HG03457 (cell line): Measurements from ENCODE around the gene MAP3K9.

ENCODE experiments used
- ATAC-seq: cut with Tn5 transposase; IDR thresholded peaks from one replicate; pipeline ENCODE4 v1.9.1; 2021; ENCODE audit warnings: moderate number of reproducible peaks; ENCODE audit not compliant: unreplicated experiment

The MAP3K9 gene

GRCh38 chr14:70701610-70702009 lies 107.7 kb downstream of the MAP3K9 start:
- ATAC-seq, result no peak

GRCh38 chr14:70700955-70701585 lies 108.2 kb downstream of the MAP3K9 start:
- no peak for ATAC-seq

DNA sequence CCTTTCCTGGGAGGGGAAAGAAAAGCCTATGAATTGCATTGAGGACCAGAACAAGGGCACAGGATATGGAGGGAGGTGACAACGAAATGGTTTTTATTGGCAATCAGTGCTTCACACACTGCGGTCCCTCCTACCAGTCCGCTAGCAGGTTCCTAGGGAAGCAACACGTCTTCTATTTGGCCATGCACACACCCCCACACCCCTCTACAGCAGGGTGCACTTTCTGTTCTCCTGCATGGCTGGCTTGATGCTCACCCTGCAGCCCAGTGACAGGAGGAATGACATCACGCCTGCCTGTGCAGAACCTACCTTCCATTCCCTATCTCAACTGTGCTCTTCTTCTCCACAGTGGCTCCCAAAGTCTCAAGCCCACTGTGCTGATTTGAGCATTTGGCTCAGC lies 109.7 kb downstream of the MAP3K9 start:
- no peak for ATAC-seq

- no peak for ATAC-seq
Observed at GRCh38 chr14:70698288-70698687, 111.0 kb downstream of the MAP3K9 start.

- ATAC-seq, result no peak
Observed at GRCh38 chr14:70697701-70698100, 111.6 kb downstream of the MAP3K9 start.

GRCh38 chr14:70696026-70696425 lies 113.3 kb downstream of the MAP3K9 start:
- ATAC-seq, result no peak

GRCh38 chr14:70692210-70692609 lies 117.1 kb downstream of the MAP3K9 start:
- no peak for ATAC-seq

- no peak for ATAC-seq
Observed at GRCh38 chr14:70685474-70686197, 123.7 kb downstream of the MAP3K9 start.

DNA sequence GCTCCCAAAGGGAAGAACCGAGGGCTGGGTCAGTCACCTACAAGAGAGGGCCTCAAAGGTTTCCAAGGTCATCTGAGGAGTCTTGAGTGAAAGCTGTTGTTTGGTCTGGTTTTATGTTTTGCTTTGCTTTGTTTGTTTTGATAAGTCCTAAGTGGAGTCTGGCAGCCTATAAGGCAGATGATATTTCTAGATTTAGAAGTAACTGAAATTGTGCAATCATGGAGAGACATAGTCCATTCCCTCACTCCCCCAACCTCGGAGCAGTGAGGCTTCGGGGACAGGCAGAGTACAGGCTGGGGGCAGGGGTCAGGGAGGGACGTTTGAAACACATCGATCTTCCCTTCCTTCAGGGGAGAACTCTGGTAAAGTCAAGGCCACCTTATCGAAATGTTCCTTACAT lies 125.3 kb downstream of the MAP3K9 start:
- ATAC-seq, result no peak

DNA sequence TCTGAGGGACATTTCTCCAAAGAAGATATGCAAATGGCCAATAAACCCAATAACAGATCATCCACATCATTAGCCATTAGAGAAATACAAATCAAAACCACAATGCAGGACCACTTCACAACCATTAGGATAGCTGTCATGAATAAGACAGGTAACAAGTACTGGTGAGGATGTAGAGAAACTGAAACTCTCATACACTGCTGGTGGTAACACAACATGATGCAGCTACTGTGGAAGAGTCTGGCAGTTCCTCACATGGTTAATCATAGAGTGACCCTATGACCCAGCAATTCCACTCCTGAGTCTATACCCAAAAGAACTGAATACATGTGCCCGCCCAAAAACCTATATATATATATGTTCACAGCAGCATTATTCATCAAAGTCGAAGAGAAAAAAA lies 128.6 kb downstream of the MAP3K9 start:
- no peak for ATAC-seq

DNA sequence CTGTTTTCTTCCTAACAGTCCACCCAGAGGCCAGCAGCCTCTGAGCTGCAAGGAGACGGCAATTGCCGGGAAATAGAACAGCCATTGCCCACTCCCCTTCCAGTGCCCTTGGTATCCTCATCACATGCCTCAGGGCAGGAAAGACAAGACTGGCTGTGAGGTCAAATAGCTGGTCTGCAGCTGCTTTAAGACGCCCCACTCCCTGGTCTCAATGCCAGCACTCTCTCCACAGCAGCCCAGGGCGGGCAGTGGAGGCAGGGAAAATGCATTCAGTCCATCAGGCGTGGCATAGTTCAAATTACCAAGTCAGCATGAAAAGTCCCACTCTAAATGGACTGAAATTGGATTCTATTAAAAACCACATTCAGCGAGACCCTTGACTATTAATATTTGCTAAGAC lies 132.0 kb downstream of the MAP3K9 start:
- no peak for ATAC-seq
